Measurements from ENCODE around the gene SLC6A19.

DNA sequence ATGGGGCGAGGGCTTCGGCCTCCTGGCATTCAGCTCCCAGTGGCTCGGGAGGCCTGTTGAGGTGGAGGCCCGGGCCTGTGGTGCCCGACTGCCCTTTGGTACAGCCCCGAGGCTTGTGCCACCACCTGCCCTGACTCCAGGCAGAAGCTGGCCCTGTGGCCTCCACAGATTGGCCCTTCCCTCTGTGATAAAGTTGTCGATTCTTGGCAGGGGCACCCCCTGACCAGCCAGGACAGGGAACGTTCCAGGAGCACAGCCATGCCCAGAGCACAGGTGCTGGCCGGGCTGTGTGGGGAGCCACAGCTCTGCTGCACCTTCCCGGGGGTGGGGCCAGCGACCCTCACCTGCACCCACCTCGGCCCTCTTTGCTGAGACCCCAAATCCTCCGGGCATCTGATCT lies 56.4 kb downstream of the SLC6A19 start:
- TF ChIP-seq POLR2AphosphoS5 (IDR thresholded peaks at IDR 0.05; ENCODE audit: low read depth, low read length) (no peak), GABPA (IDR thresholded peaks at IDR 0.05; ENCODE audit: low read depth) (no peak), CTCF (IDR thresholded peaks at IDR 0.05) (no peak), YY1 (IDR thresholded peaks at IDR 0.05; ENCODE audit: low read depth) (no peak), EP300 (IDR thresholded peaks at IDR 0.05; ENCODE audit: borderline replicate concordance in 1 of 2, low read depth in 1 of 2, low read length in 1 of 2) (no peak), TCF12 (IDR thresholded peaks at IDR 0.05) (no peak), EZH2phosphoT487 (IDR thresholded peaks at IDR 0.05; ENCODE audit: borderline replicate concordance, low read depth) (no peak), FOXM1 (IDR thresholded peaks at IDR 0.05; ENCODE audit: low read depth) (no peak), RAD21 (IDR thresholded peaks at IDR 0.05; ENCODE audit: low read length) (no peak), GATA2 (CRISPR knock-in tag; IDR thresholded peaks at IDR 0.05) (no peak)
- TF ChIP-seq, protein P1, sequence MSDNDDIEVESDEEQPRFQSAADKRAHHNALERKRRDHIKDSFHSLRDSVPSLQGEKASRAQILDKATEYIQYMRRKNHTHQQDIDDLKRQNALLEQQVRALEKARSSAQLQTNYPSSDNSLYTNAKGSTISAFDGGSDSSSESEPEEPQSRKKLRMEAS (IDR thresholded peaks at IDR 0.05; ENCODE audit: low read depth): no peak
- TF ChIP-seq, protein P2, sequence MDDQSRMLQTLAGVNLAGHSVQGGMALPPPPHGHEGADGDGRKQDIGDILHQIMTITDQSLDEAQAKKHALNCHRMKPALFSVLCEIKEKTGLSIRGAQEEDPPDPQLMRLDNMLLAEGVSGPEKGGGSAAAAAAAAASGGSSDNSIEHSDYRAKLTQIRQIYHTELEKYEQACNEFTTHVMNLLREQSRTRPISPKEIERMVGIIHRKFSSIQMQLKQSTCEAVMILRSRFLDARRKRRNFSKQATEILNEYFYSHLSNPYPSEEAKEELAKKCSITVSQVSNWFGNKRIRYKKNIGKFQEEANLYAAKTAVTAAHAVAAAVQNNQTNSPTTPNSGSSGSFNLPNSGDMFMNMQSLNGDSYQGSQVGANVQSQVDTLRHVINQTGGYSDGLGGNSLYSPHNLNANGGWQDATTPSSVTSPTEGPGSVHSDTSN (IDR thresholded peaks at IDR 0.05): no peak
- TF ChIP-seq, protein P3, sequence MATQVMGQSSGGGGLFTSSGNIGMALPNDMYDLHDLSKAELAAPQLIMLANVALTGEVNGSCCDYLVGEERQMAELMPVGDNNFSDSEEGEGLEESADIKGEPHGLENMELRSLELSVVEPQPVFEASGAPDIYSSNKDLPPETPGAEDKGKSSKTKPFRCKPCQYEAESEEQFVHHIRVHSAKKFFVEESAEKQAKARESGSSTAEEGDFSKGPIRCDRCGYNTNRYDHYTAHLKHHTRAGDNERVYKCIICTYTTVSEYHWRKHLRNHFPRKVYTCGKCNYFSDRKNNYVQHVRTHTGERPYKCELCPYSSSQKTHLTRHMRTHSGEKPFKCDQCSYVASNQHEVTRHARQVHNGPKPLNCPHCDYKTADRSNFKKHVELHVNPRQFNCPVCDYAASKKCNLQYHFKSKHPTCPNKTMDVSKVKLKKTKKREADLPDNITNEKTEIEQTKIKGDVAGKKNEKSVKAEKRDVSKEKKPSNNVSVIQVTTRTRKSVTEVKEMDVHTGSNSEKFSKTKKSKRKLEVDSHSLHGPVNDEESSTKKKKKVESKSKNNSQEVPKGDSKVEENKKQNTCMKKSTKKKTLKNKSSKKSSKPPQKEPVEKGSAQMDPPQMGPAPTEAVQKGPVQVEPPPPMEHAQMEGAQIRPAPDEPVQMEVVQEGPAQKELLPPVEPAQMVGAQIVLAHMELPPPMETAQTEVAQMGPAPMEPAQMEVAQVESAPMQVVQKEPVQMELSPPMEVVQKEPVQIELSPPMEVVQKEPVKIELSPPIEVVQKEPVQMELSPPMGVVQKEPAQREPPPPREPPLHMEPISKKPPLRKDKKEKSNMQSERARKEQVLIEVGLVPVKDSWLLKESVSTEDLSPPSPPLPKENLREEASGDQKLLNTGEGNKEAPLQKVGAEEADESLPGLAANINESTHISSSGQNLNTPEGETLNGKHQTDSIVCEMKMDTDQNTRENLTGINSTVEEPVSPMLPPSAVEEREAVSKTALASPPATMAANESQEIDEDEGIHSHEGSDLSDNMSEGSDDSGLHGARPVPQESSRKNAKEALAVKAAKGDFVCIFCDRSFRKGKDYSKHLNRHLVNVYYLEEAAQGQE (IDR thresholded peaks at IDR 0.05; ENCODE audit: low read depth, low read length): no peak

Measured in SK-N-SH (cell line).